Panc1 (cell line): ENCODE results near the gene STAU1. TPM values are rescaled to one million over a fixed set of nuclear protein-coding genes. Genes with fewer than 3 reads are reported as not detected.

Source experiments
- ATAC-seq: fragments of 200-7000 bp; cut with Tn5 transposase; 2 replicates; pipeline ENCODE4 v1.9.1; 2020; ENCODE audit warnings: mild to moderate bottlenecking, moderate library complexity
- BruUV-seq: library from RNA; stranded (reverse); fragments of 400-500 nt; replicated peaks from 2 replicates; lab custom pipeline; 2021; lab: Mats Ljungman, UMichigan
- CTCF ChIA-PET: fragments of 300-600 bp; sonication (Branson Sonifier 250); formaldehyde crosslinking; loops from one replicate; lab custom pipeline; 2022; ENCODE audit warnings: antibody characterized with exemption; lab: Charles Lee
- POLR2A ChIA-PET: fragments of 300-600 bp; sonication (Branson Sonifier 250); formaldehyde crosslinking; loops from one replicate; lab custom pipeline; 2022; ENCODE audit warnings: antibody characterized with exemption; lab: Charles Lee
- DNase-seq: peaks from one replicate; pipeline ENCODE4 v3.0.0-alpha.2; 2010; ENCODE audit warnings: low read depth, low spot score
- H3K27ac ChIP-seq: 2 replicates; pipeline ENCODE4 v1.5.1; 2011; ENCODE audit warnings: mild to moderate bottlenecking, low read length, inconsistent platforms
- H3K27me3 ChIP-seq: fragments of 200-500 bp; sonication (Bioruptor generic); 2 replicates; pipeline ENCODE4 v1.6.0; 2014; ENCODE audit warnings: low read length, inconsistent platforms; ENCODE audit not compliant: control insufficient read depth, insufficient read depth
- H3K36me3 ChIP-seq: fragments of 200-500 bp; sonication (Bioruptor generic); 2 replicates; pipeline ENCODE4 v1.5.1; 2014; ENCODE audit warnings: inconsistent platforms, mild to moderate bottlenecking, low read length, moderate library complexity; ENCODE audit not compliant: control insufficient read depth, insufficient read depth
- H3K4me1 ChIP-seq: 2 replicates; pipeline ENCODE4 v1.5.1; 2011; ENCODE audit warnings: inconsistent platforms, mild to moderate bottlenecking, low read length, moderate library complexity; ENCODE audit not compliant: control insufficient read depth, insufficient read depth
- H3K4me3 ChIP-seq, 2 experiments: 2 replicates each; pipeline ENCODE4 v1.5.1; 2011 to 2012; ENCODE audit warnings: low read depth in 2 of 2, low read length in 2 of 2, mild to moderate bottlenecking in 2 of 2, inconsistent platforms in 1 of 2, moderate library complexity in 1 of 2
- H3K9me3 ChIP-seq: fragments of 200-500 bp; sonication (Bioruptor generic); 2 replicates; pipeline ENCODE4 v1.5.1; 2014; ENCODE audit warnings: low read depth, mild to moderate bottlenecking, inconsistent platforms, low read length, moderate library complexity; ENCODE audit not compliant: control insufficient read depth, insufficient read depth
- POLR2AphosphoS5 ChIP-seq: IDR thresholded peaks from 2 replicates; pipeline ENCODE4 v1.6.1; 2012; ENCODE audit warnings: mild to moderate bottlenecking, low read depth, low read length, moderate library complexity
- SIN3A ChIP-seq: IDR thresholded peaks from 2 replicates; pipeline ENCODE4 v1.6.1; 2012; ENCODE audit warnings: low read depth, mild to moderate bottlenecking, low read length, moderate library complexity, borderline replicate concordance; ENCODE audit not compliant: insufficient read depth
- TCF7L2 ChIP-seq: IDR thresholded peaks from 2 replicates; pipeline ENCODE4 v1.6.1; 2011; ENCODE audit warnings: mild to moderate bottlenecking, low read depth, low read length, inconsistent platforms
- in situ Hi-C: cut with HindIII; loops from 2 replicates; pipeline ENCODE4 v1.10.0; 2016; ENCODE audit warnings: low sequenced_read_pairs, low pct_unique_long_range_greater_than_20kb
- intact Hi-C: fragments of 100-400 bp; cut with micrococcal nuclease; formaldehyde crosslinking; loops from one replicate; pipeline ENCODE4 v1.10.0; 2022; ENCODE audit not compliant: unreplicated experiment
- total RNA-seq: library from RNA; stranded (reverse); gene quantifications from one replicate; pipeline ENCODE4 v1.2.1, GENCODE V29; 2021; ENCODE audit not compliant: unreplicated experiment
- TF ChIP-seq, protein P1 (sequence below), 2 experiments: IDR thresholded peaks; 2 replicates each; pipeline ENCODE4 v1.6.1; 2011 to 2012; ENCODE audit warnings: low read depth in 2 of 2, control low read depth in 1 of 2, low read length in 1 of 2, mild to moderate bottlenecking in 1 of 2, moderate library complexity in 1 of 2; ENCODE audit not compliant: insufficient read depth in 1 of 2
- TF ChIP-seq, protein P2 (sequence below): fragments of 450-650 bp; IDR thresholded peaks from 2 replicates; pipeline ENCODE4 v1.5.1; 2017; ENCODE audit warnings: mild to moderate bottlenecking

The STAU1 gene
- total RNA-seq, 1 experiment from 2014 or later: 103 TPM

DNA sequence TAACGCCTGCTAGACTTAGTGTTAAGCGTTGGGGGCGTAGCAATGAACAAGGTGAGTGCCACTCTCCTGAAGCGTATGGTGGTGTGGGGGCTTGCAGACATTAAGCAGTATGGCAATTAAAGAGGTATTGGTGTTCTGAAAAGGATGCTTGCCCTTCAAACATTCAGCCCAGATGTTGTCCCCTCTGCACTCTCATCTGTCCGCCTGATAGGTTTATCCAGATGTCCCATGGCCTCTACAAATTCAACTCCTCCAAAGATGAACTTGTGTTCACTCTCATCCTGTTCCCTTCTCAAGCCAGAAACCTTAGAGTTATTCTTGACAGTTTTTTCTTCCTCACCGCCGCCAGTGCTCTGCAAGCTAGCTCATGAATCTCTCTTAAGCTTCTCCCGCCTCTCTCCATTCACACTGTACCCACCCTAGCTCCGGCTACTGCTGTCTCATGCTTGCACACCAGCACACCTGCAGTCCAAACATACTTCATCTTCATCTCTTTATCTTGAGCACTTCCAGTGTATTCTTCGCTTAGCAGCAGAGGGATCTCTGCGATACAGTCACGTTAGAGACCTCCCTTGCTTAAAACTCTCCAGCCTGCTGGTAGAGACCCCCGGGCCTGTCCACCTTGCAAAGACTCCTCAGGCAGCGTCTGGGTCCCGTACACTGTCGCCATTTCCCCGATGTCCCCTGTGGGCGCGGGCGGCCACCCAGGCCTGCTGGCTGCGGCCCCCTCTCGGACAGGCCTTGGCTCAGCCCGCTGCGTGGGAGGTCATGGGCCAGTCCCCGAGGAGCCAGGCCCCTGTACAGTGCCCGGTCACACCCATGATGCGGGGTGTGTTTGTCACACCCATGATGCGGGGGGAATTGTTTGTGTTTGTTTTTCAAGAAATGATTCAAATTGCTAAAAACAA is 32.0 kb upstream of the STAU1 start:
- in situ Hi-C loops (no loop called here), intact Hi-C loops (loop anchor here (5.0 kb wide), 1 partner anchor 88 kb away; no protein-coding TSS in a partner anchor)
- TF ChIP-seq POLR2AphosphoS5 (no peak), SIN3A (no peak), TCF7L2 (no peak)
- TF ChIP-seq, protein P1, sequence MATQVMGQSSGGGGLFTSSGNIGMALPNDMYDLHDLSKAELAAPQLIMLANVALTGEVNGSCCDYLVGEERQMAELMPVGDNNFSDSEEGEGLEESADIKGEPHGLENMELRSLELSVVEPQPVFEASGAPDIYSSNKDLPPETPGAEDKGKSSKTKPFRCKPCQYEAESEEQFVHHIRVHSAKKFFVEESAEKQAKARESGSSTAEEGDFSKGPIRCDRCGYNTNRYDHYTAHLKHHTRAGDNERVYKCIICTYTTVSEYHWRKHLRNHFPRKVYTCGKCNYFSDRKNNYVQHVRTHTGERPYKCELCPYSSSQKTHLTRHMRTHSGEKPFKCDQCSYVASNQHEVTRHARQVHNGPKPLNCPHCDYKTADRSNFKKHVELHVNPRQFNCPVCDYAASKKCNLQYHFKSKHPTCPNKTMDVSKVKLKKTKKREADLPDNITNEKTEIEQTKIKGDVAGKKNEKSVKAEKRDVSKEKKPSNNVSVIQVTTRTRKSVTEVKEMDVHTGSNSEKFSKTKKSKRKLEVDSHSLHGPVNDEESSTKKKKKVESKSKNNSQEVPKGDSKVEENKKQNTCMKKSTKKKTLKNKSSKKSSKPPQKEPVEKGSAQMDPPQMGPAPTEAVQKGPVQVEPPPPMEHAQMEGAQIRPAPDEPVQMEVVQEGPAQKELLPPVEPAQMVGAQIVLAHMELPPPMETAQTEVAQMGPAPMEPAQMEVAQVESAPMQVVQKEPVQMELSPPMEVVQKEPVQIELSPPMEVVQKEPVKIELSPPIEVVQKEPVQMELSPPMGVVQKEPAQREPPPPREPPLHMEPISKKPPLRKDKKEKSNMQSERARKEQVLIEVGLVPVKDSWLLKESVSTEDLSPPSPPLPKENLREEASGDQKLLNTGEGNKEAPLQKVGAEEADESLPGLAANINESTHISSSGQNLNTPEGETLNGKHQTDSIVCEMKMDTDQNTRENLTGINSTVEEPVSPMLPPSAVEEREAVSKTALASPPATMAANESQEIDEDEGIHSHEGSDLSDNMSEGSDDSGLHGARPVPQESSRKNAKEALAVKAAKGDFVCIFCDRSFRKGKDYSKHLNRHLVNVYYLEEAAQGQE (IDR thresholded peaks at IDR 0.05; ENCODE audit: insufficient read depth in 1 of 2, low read depth in 2 of 2, low read length in 1 of 2): no peak
- TF ChIP-seq, protein P2, sequence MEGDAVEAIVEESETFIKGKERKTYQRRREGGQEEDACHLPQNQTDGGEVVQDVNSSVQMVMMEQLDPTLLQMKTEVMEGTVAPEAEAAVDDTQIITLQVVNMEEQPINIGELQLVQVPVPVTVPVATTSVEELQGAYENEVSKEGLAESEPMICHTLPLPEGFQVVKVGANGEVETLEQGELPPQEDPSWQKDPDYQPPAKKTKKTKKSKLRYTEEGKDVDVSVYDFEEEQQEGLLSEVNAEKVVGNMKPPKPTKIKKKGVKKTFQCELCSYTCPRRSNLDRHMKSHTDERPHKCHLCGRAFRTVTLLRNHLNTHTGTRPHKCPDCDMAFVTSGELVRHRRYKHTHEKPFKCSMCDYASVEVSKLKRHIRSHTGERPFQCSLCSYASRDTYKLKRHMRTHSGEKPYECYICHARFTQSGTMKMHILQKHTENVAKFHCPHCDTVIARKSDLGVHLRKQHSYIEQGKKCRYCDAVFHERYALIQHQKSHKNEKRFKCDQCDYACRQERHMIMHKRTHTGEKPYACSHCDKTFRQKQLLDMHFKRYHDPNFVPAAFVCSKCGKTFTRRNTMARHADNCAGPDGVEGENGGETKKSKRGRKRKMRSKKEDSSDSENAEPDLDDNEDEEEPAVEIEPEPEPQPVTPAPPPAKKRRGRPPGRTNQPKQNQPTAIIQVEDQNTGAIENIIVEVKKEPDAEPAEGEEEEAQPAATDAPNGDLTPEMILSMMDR: no peak
- Histone ChIP-seq H3K4me1 (peaks cover 10% of the 10 kb centered on the region; the same call in 1 of the 2 replicates), H3K4me3 (peak overlapping the region; percentile 96 to 99), H3K36me3 (peaks cover 13% of the 10 kb centered on the region; the same call in 1 of the 2 replicates), H3K27me3 (no peaks in the 10 kb centered on the region), H3K27ac (peak overlapping the region; percentile 99), H3K9me3 (no peaks in the 10 kb centered on the region)
- DNase-seq (no peak), ATAC-seq (0 out of 2 replicates have a peak, but pooled peaks have one; percentile 4)
- BruUV-seq: no TSS peak
- POLR2A ChIA-PET: no interaction called here
- CTCF ChIA-PET: interaction anchor here (0.5 kb wide), 1 partner anchor 135 kb away, joined by 4 read pairs; no protein-coding TSS in a partner anchor

DNA sequence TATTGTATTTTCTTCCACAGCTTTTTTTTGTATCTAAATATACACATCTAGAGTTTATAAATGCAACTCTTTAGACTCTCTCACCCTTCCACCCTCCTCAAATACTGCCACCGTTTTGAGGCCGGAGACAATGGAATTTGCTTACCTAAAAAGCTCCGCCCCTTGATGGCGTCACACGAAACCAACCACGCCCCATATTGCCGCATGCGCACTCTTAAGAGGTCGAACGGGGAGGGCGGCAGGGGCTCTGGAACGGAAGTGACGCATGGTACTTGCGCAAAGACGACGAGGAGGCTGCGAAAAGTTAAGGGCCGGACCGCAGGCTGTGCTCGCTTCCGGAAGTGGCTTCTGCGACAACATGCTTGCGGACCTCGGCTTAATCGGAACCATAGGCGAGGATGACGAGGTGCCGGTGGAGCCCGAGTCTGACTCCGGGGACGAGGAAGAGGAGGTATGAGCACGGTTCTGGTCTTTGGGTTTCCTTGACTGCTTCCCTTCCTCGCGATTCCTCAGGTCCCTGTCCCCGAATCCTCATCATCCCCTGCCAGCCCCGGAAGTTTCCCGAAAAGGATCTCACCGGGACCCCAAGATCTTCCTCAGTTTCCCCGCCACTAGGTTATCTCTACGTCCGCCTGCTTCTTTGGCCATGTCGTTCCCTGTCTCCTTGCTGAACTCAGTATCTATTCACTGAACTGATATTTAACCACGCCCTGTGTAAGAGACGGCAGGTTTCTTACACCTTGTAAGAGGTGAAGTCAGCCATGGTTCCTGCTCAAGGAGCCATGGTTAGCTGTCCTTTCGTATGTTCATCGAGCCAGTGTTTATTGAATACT is 31.2 kb upstream of the STAU1 start, which contains the start of gene DDX27:
Gene DDX27, plus strand, starts transcription at position 326 of the 833 bp plus-strand sequence. Its CDS starts 33 bp downstream, at position 359.
- Histone ChIP-seq H3K4me3 (peak within 1 kb of the TSS; percentile 96 to 99), H3K27me3 (no peaks in the 10 kb centered on the region), H3K9me3 (no peaks in the 10 kb centered on the region), H3K27ac (peak within 1 kb of the TSS; percentile 99), H3K4me1 (peaks cover 10% of the 10 kb centered on the region; the same call in 1 of the 2 replicates), H3K36me3 (peaks cover 7% of the 10 kb centered on the region; the same call in 1 of the 2 replicates)
- peak; percentile 97 for ATAC-seq
- peak; percentile 99 for DNase-seq
- BruUV-seq: TSS peak; percentile 92
- in situ Hi-C loops (no loop called here), intact Hi-C loops (loop anchor here (5.0 kb wide), 1 partner anchor 87 kb away; no protein-coding TSS in a partner anchor)
- POLR2A ChIA-PET: interaction anchor here (0.6 kb wide), 3 partner anchors 30 to 504 kb away, joined by 3 to 6 read pairs (median 5); no protein-coding TSS in a partner anchor
- TF ChIP-seq TCF7L2 (0 out of 2 replicates have a peak, but pooled peaks have one; percentile 16), SIN3A (peak; percentile 91; the same call in 1 of the 2 replicates), POLR2AphosphoS5 (peak; percentile 85)
- TF ChIP-seq, protein P1 (IDR thresholded peaks at IDR 0.05; ENCODE audit: insufficient read depth in 1 of 2, low read depth in 2 of 2, low read length in 1 of 2): 0 out of 4 replicates have a peak, but pooled peaks of 1 of the 2 experiments have one; percentile 51
- TF ChIP-seq, protein P2: no peak
- CTCF ChIA-PET: interaction anchor here (0.5 to 1.2 kb wide), 4 partner anchors 18 to 134 kb away, joined by 3 to 5 read pairs (median 4); no protein-coding TSS in a partner anchor
